ENCODE results near the gene ARID2. TPM values are rescaled to one million over a fixed set of nuclear protein-coding genes. Genes with fewer than 3 reads are reported as not detected.

ARID2 gene
- polyA plus RNA-seq, 1 donor: 17.2 TPM

DNA sequence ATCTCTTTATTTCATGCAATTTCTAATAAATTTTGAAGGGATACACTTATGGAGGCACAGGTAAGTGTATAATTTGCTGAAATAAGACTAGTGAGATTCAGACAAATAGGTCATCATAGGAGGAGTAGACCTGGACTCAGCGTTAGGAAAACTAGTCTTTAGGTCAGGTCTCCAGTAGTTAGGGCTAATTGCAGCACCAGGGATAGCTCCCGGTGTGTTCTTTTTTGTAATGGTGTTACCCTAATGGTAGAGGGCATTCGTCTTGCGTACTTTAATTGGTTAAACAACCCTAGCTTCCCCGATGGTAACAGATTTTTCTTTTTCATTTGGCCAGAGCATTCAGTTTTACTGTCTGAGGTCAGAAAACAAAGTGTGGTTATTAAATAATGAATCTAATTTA is 64.9 kb downstream of the ARID2 start:
- WGBS (ENCODE audit: insufficient coverage, low lambda C conversion rate): 87% methylated on average over 3 of the region's 5 CpGs
- H3K36me3 ChIP-seq (ENCODE audit: control insufficient read depth, insufficient read depth, low read length): peaks cover 3% of the 10 kb centered on the region
- H3K4me3 ChIP-seq (ENCODE audit: low read length): no peak overlapping the region
- H3K4me1 ChIP-seq (ENCODE audit: control insufficient read depth, insufficient read depth, low read length): no peaks in the 10 kb centered on the region
- H3K27me3 ChIP-seq (ENCODE audit: control insufficient read depth, insufficient read depth, low read length): no peaks in the 10 kb centered on the region
- no peaks in the 10 kb centered on the region for H3K9me3 ChIP-seq (ENCODE audit: control insufficient read depth, low read depth, low read length)
- DNase-seq: no peak
- no peak overlapping the region for H3K27ac ChIP-seq (ENCODE audit: low read length)

DNA sequence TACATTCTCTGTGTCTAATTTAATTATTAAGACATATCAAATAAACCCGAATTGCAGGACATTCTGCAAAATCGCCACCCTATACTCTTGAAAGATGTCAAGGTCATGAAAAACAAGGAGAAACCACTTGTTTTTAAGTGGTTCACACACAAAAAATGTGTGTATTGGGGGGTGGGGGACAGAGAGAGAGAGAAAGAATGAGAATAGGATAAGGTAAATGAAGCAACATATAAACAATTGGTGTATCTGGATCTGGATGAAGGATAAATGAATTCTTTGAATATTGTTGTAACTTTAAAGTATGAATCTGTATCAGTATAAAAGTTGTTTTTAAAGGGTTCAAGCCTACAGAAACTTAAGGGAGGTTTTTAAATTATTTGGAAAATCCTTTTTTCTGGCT is 72.1 kb downstream of the ARID2 start:
- Histone ChIP-seq H3K36me3 (ENCODE audit: control insufficient read depth, insufficient read depth, low read length) (peaks cover 4% of the 10 kb centered on the region), H3K9me3 (ENCODE audit: control insufficient read depth, low read depth, low read length) (peaks cover 13% of the 10 kb centered on the region), H3K27ac (ENCODE audit: low read length) (no peak overlapping the region), H3K4me1 (ENCODE audit: control insufficient read depth, insufficient read depth, low read length) (no peaks in the 10 kb centered on the region), H3K4me3 (ENCODE audit: low read length) (no peak overlapping the region), H3K27me3 (ENCODE audit: control insufficient read depth, insufficient read depth, low read length) (no peaks in the 10 kb centered on the region)
- 100% methylated on average over 1 of the region's 2 CpGs for WGBS (ENCODE audit: insufficient coverage, low lambda C conversion rate)
- no peak for DNase-seq

DNA sequence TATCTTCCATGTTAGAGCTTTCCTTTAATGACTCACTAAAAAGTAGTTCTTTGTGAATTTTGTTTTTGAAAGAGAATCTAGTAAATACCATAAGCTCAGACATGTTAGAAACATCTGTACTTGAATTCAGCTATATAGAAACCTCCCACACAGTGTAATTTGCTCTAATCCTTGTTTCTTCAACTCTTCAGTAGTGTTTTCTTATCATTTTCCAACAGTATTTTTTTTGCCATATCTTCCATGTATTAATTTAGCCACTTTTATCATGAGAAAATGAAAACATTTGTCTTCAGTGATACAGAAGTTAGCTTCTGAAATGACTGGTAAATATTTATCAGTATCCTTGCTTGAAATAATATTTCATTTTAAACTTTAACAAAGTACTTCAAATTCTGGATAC is 73.6 kb downstream of the ARID2 start:
- Histone ChIP-seq H3K27ac (ENCODE audit: low read length) (no peak overlapping the region), H3K9me3 (ENCODE audit: control insufficient read depth, low read depth, low read length) (peaks cover 13% of the 10 kb centered on the region), H3K4me1 (ENCODE audit: control insufficient read depth, insufficient read depth, low read length) (no peaks in the 10 kb centered on the region), H3K27me3 (ENCODE audit: control insufficient read depth, insufficient read depth, low read length) (no peaks in the 10 kb centered on the region), H3K4me3 (ENCODE audit: low read length) (no peak overlapping the region), H3K36me3 (ENCODE audit: control insufficient read depth, insufficient read depth, low read length) (peaks cover 3% of the 10 kb centered on the region)
- no peak for DNase-seq

DNA sequence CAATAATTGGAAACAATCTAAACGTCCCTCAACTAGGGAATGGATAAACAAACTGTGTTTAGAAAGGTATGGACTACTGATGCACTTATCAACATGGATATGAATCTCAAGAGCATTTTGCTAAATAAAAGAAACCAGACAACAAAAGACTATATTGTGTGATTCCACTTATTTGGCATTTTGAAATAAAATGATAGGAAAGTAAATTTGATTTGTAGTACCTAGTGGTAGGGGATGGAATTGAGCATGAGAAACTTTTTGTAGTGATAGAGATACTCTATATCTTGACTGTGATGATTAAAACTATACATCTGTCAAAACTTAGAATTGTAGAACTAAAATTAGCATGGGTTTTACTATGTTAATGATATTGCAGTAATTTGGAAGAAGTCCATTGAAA is 87.1 kb downstream of the ARID2 start:
- Histone ChIP-seq H3K4me3 (ENCODE audit: low read length) (no peak overlapping the region), H3K9me3 (ENCODE audit: control insufficient read depth, low read depth, low read length) (no peaks in the 10 kb centered on the region), H3K4me1 (ENCODE audit: control insufficient read depth, insufficient read depth, low read length) (no peaks in the 10 kb centered on the region), H3K27me3 (ENCODE audit: control insufficient read depth, insufficient read depth, low read length) (no peaks in the 10 kb centered on the region), H3K27ac (ENCODE audit: low read length) (no peak overlapping the region), H3K36me3 (ENCODE audit: control insufficient read depth, insufficient read depth, low read length) (peaks cover 8% of the 10 kb centered on the region)
- no peak for DNase-seq
- 100% methylated on average over 1 of the region's 1 CpG for WGBS (ENCODE audit: insufficient coverage, low lambda C conversion rate)

DNA sequence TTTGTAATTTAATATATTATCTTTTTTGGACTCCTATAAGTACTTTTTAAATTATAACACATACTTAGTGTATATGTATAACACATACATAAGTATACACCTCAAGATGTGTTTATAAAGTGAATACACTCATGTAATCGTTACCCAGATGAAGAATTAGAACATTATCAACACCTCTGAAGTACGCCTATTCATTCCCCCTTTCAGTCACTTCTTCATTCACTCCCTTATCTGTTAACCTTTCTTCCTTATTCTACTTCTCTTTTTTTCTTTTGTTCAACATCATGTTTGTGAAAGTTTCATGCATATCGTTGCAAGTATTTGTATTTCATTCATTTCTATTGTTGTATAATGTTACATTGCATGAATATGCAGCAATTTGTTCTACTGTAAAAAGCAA is 98.5 kb downstream of the ARID2 start:
- WGBS (ENCODE audit: insufficient coverage, low lambda C conversion rate): 90% methylated on average over 3 of the region's 3 CpGs
- Histone ChIP-seq H3K4me3 (ENCODE audit: low read length) (no peak overlapping the region), H3K36me3 (ENCODE audit: control insufficient read depth, insufficient read depth, low read length) (peaks cover 18% of the 10 kb centered on the region), H3K4me1 (ENCODE audit: control insufficient read depth, insufficient read depth, low read length) (no peaks in the 10 kb centered on the region), H3K9me3 (ENCODE audit: control insufficient read depth, low read depth, low read length) (no peaks in the 10 kb centered on the region), H3K27ac (ENCODE audit: low read length) (no peak overlapping the region), H3K27me3 (ENCODE audit: control insufficient read depth, insufficient read depth, low read length) (no peaks in the 10 kb centered on the region)
- DNase-seq: no peak

DNA sequence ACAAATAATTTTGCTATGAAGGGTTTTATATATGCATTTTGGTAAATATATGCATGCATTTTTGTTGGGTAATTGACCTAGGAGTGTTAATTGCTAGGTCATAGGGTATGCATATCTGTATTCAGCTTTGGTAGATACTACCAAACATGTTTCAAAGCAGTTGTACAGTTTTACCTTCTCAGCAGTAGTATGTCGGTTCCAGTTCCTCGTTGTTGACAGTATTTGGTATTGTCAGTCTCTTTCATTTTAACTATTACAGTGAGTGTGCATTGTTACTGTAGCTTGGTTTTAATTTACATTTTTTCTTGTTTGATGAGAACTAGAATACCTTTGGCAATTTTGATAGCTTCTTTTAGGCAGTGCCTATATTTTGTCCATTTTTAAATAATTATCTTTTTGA is 98.9 kb downstream of the ARID2 start:
- WGBS (ENCODE audit: insufficient coverage, low lambda C conversion rate): 100% methylated on average over 2 of the region's 2 CpGs
- H3K9me3 ChIP-seq (ENCODE audit: control insufficient read depth, low read depth, low read length): no peaks in the 10 kb centered on the region
- H3K4me3 ChIP-seq (ENCODE audit: low read length): no peak overlapping the region
- no peak for DNase-seq
- no peak overlapping the region for H3K27ac ChIP-seq (ENCODE audit: low read length)
- no peaks in the 10 kb centered on the region for H3K27me3 ChIP-seq (ENCODE audit: control insufficient read depth, insufficient read depth, low read length)
- peaks cover 18% of the 10 kb centered on the region for H3K36me3 ChIP-seq (ENCODE audit: control insufficient read depth, insufficient read depth, low read length)
- H3K4me1 ChIP-seq (ENCODE audit: control insufficient read depth, insufficient read depth, low read length): no peaks in the 10 kb centered on the region

DNA sequence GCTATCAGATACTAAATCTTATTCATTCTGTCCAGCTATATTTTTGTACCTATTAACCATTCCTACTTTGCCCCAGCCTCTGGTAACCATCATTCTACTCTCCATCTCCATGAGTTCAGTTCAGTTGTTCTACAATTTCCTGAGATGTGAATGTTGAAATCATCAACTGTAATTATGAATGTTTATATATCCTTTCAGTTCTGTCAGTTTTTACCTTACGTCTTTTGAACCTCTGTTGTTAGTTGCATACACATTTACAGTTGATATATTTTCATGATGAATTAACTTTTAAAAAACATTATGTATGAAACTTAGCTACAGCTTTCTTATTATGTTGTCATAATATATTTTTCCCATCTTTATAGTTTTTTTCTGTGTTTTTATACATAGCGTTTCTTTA is 102.1 kb downstream of the ARID2 start:
- Histone ChIP-seq H3K27me3 (ENCODE audit: control insufficient read depth, insufficient read depth, low read length) (no peaks in the 10 kb centered on the region), H3K4me3 (ENCODE audit: low read length) (no peak overlapping the region), H3K9me3 (ENCODE audit: control insufficient read depth, low read depth, low read length) (no peaks in the 10 kb centered on the region), H3K36me3 (ENCODE audit: control insufficient read depth, insufficient read depth, low read length) (peaks cover 7% of the 10 kb centered on the region), H3K4me1 (ENCODE audit: control insufficient read depth, insufficient read depth, low read length) (no peaks in the 10 kb centered on the region), H3K27ac (ENCODE audit: low read length) (no peak overlapping the region)
- WGBS (ENCODE audit: insufficient coverage, low lambda C conversion rate): 94% methylated on average over 2 of the region's 2 CpGs
- DNase-seq: no peak

DNA sequence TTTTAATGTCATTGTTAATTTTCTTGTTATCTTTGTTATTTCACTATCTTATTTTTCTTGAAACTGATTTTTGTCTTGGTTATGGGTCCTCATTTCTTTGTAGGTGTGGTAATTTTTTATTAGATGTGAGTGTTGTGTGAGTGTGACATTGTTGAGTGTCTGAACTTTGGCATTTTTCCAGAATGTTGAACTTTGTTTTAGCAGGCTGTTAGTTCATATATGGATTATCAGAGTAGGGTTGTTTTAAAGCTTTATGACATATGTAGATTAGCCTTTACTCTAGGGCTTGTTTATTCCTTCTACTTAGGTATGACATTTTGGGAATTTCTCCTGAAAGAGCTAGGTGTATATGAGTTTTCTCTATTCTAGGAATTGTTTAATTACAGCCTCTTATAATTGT is 103.9 kb downstream of the ARID2 start:
- no peaks in the 10 kb centered on the region for H3K4me1 ChIP-seq (ENCODE audit: control insufficient read depth, insufficient read depth, low read length)
- no peaks in the 10 kb centered on the region for H3K27me3 ChIP-seq (ENCODE audit: control insufficient read depth, insufficient read depth, low read length)
- H3K4me3 ChIP-seq (ENCODE audit: low read length): no peak overlapping the region
- peak; percentile 26 to 79 for DNase-seq
- H3K9me3 ChIP-seq (ENCODE audit: control insufficient read depth, low read depth, low read length): no peaks in the 10 kb centered on the region
- peaks cover 16% of the 10 kb centered on the region for H3K36me3 ChIP-seq (ENCODE audit: control insufficient read depth, insufficient read depth, low read length)
- H3K27ac ChIP-seq (ENCODE audit: low read length): no peak overlapping the region

DNA sequence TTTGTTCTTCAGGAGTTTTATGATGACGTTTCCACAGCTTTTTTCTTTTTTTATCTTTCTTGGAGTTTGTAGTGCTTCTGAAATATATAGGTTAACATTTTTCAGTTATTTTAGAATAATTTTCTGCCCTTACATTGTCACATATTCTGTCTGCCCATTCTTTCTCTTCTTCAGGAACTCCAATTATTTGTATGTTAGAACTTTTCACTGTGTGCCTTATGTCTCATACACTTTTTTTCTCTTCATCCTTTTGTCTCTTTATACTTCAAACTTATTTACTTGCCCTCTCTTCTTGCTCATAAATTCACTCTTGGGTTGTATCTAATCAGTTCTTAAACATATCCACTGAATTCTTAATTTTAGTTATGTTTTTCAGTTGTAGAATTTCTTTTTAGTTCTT is 105.3 kb downstream of the ARID2 start:
- Histone ChIP-seq H3K9me3 (ENCODE audit: control insufficient read depth, low read depth, low read length) (no peaks in the 10 kb centered on the region), H3K36me3 (ENCODE audit: control insufficient read depth, insufficient read depth, low read length) (peaks cover 27% of the 10 kb centered on the region), H3K27me3 (ENCODE audit: control insufficient read depth, insufficient read depth, low read length) (no peaks in the 10 kb centered on the region), H3K4me1 (ENCODE audit: control insufficient read depth, insufficient read depth, low read length) (no peaks in the 10 kb centered on the region), H3K27ac (ENCODE audit: low read length) (no peak overlapping the region), H3K4me3 (ENCODE audit: low read length) (no peak overlapping the region)
- no peak for DNase-seq
- 100% methylated on average over 1 of the region's 1 CpG for WGBS (ENCODE audit: insufficient coverage, low lambda C conversion rate)

DNA sequence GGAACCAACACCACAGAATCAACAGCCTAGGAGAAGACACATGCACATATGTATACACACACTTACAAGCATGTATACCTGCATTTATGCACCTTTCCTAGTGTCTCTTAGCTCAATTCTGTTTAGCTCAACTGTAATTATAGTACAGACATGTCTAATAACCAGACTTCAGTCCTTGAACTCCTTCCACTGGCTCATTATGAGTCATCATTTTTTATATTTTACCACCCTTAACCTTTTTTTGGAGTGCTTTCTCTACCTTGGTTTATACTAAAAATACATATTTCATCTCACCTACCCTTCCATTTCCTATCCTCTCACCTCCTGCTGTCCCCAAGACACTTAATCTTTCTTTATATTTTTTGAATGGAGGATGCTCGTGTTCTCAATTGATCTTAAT is 110.4 kb downstream of the ARID2 start:
- 100% methylated on average over 1 of the region's 1 CpG for WGBS (ENCODE audit: insufficient coverage, low lambda C conversion rate)
- Histone ChIP-seq H3K27ac (ENCODE audit: low read length) (no peak overlapping the region), H3K4me1 (ENCODE audit: control insufficient read depth, insufficient read depth, low read length) (no peaks in the 10 kb centered on the region), H3K27me3 (ENCODE audit: control insufficient read depth, insufficient read depth, low read length) (no peaks in the 10 kb centered on the region), H3K4me3 (ENCODE audit: low read length) (no peak overlapping the region), H3K36me3 (ENCODE audit: control insufficient read depth, insufficient read depth, low read length) (peaks cover 42% of the 10 kb centered on the region), H3K9me3 (ENCODE audit: control insufficient read depth, low read depth, low read length) (no peaks in the 10 kb centered on the region)
- DNase-seq: no peak

DNA sequence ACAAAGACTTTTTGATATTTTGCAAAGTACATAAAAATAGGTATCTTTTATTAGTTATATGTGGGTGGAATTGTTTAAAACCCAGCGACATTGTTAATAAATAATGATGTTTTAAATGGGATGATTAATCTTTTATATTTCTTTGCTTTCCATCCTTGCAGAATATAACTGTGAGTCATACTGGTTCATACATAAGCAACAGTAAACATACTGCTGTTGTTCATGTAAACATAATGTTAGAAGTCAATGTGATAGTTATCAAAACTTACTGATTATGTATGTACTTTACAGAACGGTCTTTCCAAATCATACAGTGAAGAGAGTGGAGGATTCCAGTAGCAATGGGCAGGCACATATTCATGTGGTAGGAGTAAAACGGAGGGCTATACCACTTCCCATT is 119.8 kb downstream of the ARID2 start:
- H3K36me3 ChIP-seq (ENCODE audit: control insufficient read depth, insufficient read depth, low read length): peaks cover 44% of the 10 kb centered on the region
- WGBS (ENCODE audit: insufficient coverage, low lambda C conversion rate): 100% methylated on average over 1 of the region's 3 CpGs
- H3K27me3 ChIP-seq (ENCODE audit: control insufficient read depth, insufficient read depth, low read length): no peaks in the 10 kb centered on the region
- H3K27ac ChIP-seq (ENCODE audit: low read length): no peak overlapping the region
- no peak overlapping the region for H3K4me3 ChIP-seq (ENCODE audit: low read length)
- no peak for DNase-seq
- H3K9me3 ChIP-seq (ENCODE audit: control insufficient read depth, low read depth, low read length): no peaks in the 10 kb centered on the region
- no peaks in the 10 kb centered on the region for H3K4me1 ChIP-seq (ENCODE audit: control insufficient read depth, insufficient read depth, low read length)

Measured in large intestine (tissue), 3 donors.